CD4-positive, alpha-beta memory T cell (primary cell): ENCODE measurements around the gene TERB2. TPM values are rescaled to one million over a fixed set of nuclear protein-coding genes. Genes with fewer than 3 reads are reported as not detected.

ENCODE experiments used
- CTCF ChIA-PET: fragments of 350-600 bp; sonication (Branson Sonifier 250); formaldehyde crosslinking; loops from one replicate; lab custom pipeline; 2021; ENCODE audit warnings: inconsistent platforms; ENCODE audit not compliant: partially characterized antibody; lab: Charles Lee
- POLR2A ChIA-PET: fragments of 350-600 bp; sonication (Branson Sonifier 250); formaldehyde crosslinking; loops from one replicate; lab custom pipeline; 2021; ENCODE audit not compliant: partially characterized antibody; lab: Charles Lee
- DNase-seq, 5 donors: peaks; one replicate each; pipeline versions ENCODE4 v3.0.0 to v3.0.0-alpha.2; 2020 to 2022; ENCODE audit warnings: mixed read lengths in 1 of 5
- H3K27ac ChIP-seq: one replicate; pipeline ENCODE4 v1.7.0; 2013; ENCODE audit warnings: low read depth, low read length
- H3K27me3 ChIP-seq: 2 replicates; pipeline ENCODE4 v1.7.0; 2013; ENCODE audit warnings: mild to moderate bottlenecking, low read length, moderate library complexity; ENCODE audit not compliant: insufficient read depth
- H3K36me3 ChIP-seq: 2 replicates; pipeline ENCODE4 v1.7.0; 2013; ENCODE audit warnings: mild to moderate bottlenecking, low read length, moderate library complexity; ENCODE audit not compliant: insufficient read depth
- H3K4me1 ChIP-seq: 2 replicates; pipeline ENCODE4 v1.7.0; 2013; ENCODE audit warnings: mild to moderate bottlenecking, low read length, moderate library complexity; ENCODE audit not compliant: insufficient read depth
- H3K4me3 ChIP-seq, 2 donors: one replicate each; pipeline ENCODE4 v1.7.0; 2013; ENCODE audit warnings: low read length in 2 of 2, mild to moderate bottlenecking in 1 of 2
- H3K9me3 ChIP-seq, 2 donors: one replicate each; pipeline ENCODE4 v1.7.0; 2013; ENCODE audit warnings: low read length in 2 of 2, control low read depth in 1 of 2; ENCODE audit not compliant: control insufficient read depth in 1 of 2
- H3K27ac Mint-ChIP-seq, 7 donors: one replicate each; pipeline ENCODE4 v1.8.0; 2020 to 2021; ENCODE audit warnings: mixed read lengths in 7 of 7, mild to moderate bottlenecking in 6 of 7, inconsistent platforms in 3 of 7, moderate library complexity in 3 of 7
- H3K27me3 Mint-ChIP-seq, 2 donors: one replicate each; pipeline ENCODE4 v1.8.0; 2020 to 2021; ENCODE audit warnings: mixed read lengths in 2 of 2
- H3K36me3 Mint-ChIP-seq, 2 donors: one replicate each; pipeline ENCODE4 v1.8.0; 2020 to 2021; ENCODE audit warnings: mixed read lengths in 2 of 2, inconsistent platforms in 1 of 2, mild to moderate bottlenecking in 1 of 2
- H3K4me1 Mint-ChIP-seq, 4 donors: one replicate each; pipeline ENCODE4 v1.8.0; 2020 to 2021; ENCODE audit warnings: mixed read lengths in 4 of 4, mild to moderate bottlenecking in 1 of 4
- H3K4me3 Mint-ChIP-seq, 8 donors: one replicate each; pipeline ENCODE4 v1.8.0; 2020 to 2021; ENCODE audit warnings: mixed read lengths in 8 of 8, mild to moderate bottlenecking in 7 of 8, moderate library complexity in 6 of 8, inconsistent platforms in 3 of 8
- H3K9me3 Mint-ChIP-seq, 8 donors: one replicate each; pipeline ENCODE4 v1.8.0; 2020 to 2021; ENCODE audit warnings: mixed read lengths in 8 of 8, mild to moderate bottlenecking in 5 of 8, inconsistent platforms in 3 of 8, moderate library complexity in 1 of 8
- intact Hi-C: fragments of 100-400 bp; cut with micrococcal nuclease; formaldehyde crosslinking; loops from one replicate; pipeline ENCODE4 v1.15.1; 2023
- polyA plus RNA-seq, 2 donors: library from polyadenylated mRNA; unstranded; fragments of 300-500 nt; fragmentation: Illumina TruSeq; gene quantifications; one replicate each; pipeline ENCODE4 v1.2.3, GENCODE V29; 2021
- total RNA-seq, 2 experiments: library from RNA; stranded (reverse); gene quantifications; one replicate each; pipeline ENCODE4 v1.2.3, GENCODE V29; 2021

The TERB2 gene
- total and polyA plus RNA-seq, 4 experiments from 2014 or later: not detected

GRCh38 chr15:45027220-45027619 is 70.7 kb downstream of the TERB2 start:
- intact Hi-C loops: no loop called here
- Mint-ChIP-seq H3K4me3 (no peak overlapping the region), H3K9me3 (no peaks in the 10 kb centered on the region), H3K27me3 (no peaks in the 10 kb centered on the region), H3K27ac (no peak overlapping the region), H3K36me3 (peaks cover 0 to 9% of the 10 kb centered on the region in 2 donors), H3K4me1 (peaks cover 9 to 28% (median 11%) of the 10 kb centered on the region in 4 donors)
- ChIA-PET CTCF (interaction anchor here (1.2 to 2.9 kb wide), 2 partner anchors 10 to 174 kb away, joined by 4 to 14 read pairs; no protein-coding TSS in a partner anchor), POLR2A (no interaction called here)
- H3K4me3 ChIP-seq: no peak overlapping the region
- H3K4me1 ChIP-seq: peaks cover 14% of the 10 kb centered on the region
- DNase-seq: no peak
- H3K36me3 ChIP-seq: no peaks in the 10 kb centered on the region
- no peaks in the 10 kb centered on the region for H3K9me3 ChIP-seq
- H3K27me3 ChIP-seq: no peaks in the 10 kb centered on the region
- H3K27ac ChIP-seq: no peak overlapping the region

Other genes with a start within 250 kb of the TERB2 start
- 10 to 100 TPM; 62.1 to 62.8 TPM for gene PATL2, start 245.4 kb upstream of the TERB2 start, total RNA-seq
- gene PATL2, start 245.4 kb upstream of the TERB2 start, polyA plus RNA-seq: 1 to 10 TPM; 5.7 to 7.5 TPM
- gene B2M, start 245.2 kb upstream of the TERB2 start, total RNA-seq: 1,000 to 10,000 TPM; 7,421 to 7,929 TPM
- over 10,000 TPM; 34,708 to 62,423 TPM for gene B2M, start 245.2 kb upstream of the TERB2 start, polyA plus RNA-seq
- gene TRIM69, start 220.2 kb upstream of the TERB2 start, total RNA-seq: 10 to 100 TPM; 38.1 to 40.7 TPM
- 10 to 100 TPM; 25.8 to 42.0 TPM for gene TRIM69, start 220.2 kb upstream of the TERB2 start, polyA plus RNA-seq
- gene SORD, start 66.5 kb downstream of the TERB2 start, total RNA-seq: 1 to 10 TPM; 4.2 to 4.4 TPM
- gene SORD, start 66.5 kb downstream of the TERB2 start, polyA plus RNA-seq: 1 to 10 TPM; 6.7 to 7.0 TPM
- gene DUOX2, start 157.5 kb downstream of the TERB2 start, total RNA-seq: under 1 TPM; 0.06 TPM
- gene DUOX2, start 157.5 kb downstream of the TERB2 start, polyA plus RNA-seq: under 1 TPM in 1 of 2 donors, not detected in 1; 0.02 TPM
- not detected for gene DUOXA2, start 157.6 kb downstream of the TERB2 start, total RNA-seq
- gene DUOXA2, start 157.6 kb downstream of the TERB2 start, polyA plus RNA-seq: not detected
- under 1 TPM; 0.23 to 0.97 TPM for gene DUOXA1, start 173.2 kb downstream of the TERB2 start, total RNA-seq
- not detected for gene DUOXA1, start 173.2 kb downstream of the TERB2 start, polyA plus RNA-seq
- under 1 TPM; 0.06 to 0.19 TPM for gene DUOX1, start 173.3 kb downstream of the TERB2 start, total RNA-seq
- 1 to 10 TPM in 1 of 2 donors, under 1 TPM in 1; 0.19 to 2.9 TPM for gene DUOX1, start 173.3 kb downstream of the TERB2 start, polyA plus RNA-seq
- gene SHF, start 231.3 kb downstream of the TERB2 start, total RNA-seq: 1 to 10 TPM; 5.3 to 6.7 TPM
- gene SHF, start 231.3 kb downstream of the TERB2 start, polyA plus RNA-seq: 1 to 10 TPM in 1 of 2 donors, under 1 TPM in 1; 0.66 to 1.7 TPM